Measurements from ENCODE around the gene TCF7L2.
"Not testable (repeated sequence)": the region's sequence is repeated elsewhere in the genome, so short reads cannot be mapped to it uniquely, and the experiment has no call there.

TCF7L2 gene

DNA sequence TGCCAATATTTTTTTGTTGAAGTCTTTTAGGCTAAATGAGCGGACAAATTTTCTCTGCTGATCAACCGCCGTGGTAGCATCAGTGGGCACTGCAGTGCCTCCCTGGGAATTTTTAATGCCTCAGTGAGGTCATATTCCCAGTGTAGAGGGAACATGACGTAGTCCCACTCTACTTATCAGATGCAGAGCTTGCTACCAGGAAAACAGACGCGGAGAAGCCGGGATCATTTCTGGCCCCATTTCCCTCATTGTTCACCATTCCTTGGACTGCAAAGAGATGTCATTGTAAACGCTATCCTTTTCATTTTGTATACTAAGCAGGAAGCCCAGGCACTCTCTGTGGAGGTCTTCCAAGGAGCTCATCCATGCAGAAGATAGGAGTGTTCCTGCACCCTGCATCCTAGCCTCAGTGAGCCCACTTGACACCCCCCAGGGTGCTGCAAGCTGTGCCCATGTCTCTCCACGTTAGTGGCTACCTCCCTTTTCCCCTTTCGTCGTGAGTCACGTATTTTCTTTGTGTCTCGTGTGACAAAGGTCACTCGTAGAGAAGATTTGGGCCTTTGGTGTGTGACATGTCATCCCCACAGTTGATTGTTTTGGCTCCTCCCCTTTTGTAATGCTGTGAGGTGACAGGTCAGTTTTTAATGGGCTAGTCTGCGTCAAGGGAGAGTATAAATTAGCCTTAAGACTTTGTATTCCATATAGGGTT is 145.5 kb downstream of the TCF7L2 start:
- ATAC-seq (replicated peaks) (no peak), DNase-seq (no peak)
- peaks cover 29 to 30% of the 10 kb centered on the region in 2 donors for H3K4me1 Mint-ChIP-seq (ENCODE audit: low read depth in 2 of 2)
- H3K27ac Mint-ChIP-seq: no peak overlapping the region
- no peaks in the 10 kb centered on the region for H3K9me3 Mint-ChIP-seq
- H3K4me3 Mint-ChIP-seq: peak overlapping the region in 1 of 2 donors; percentile 10
- peaks cover 11% of the 10 kb centered on the region for H3K36me3 Mint-ChIP-seq (ENCODE audit: insufficient read depth)
- no peaks in the 10 kb centered on the region for H3K27me3 Mint-ChIP-seq

DNA sequence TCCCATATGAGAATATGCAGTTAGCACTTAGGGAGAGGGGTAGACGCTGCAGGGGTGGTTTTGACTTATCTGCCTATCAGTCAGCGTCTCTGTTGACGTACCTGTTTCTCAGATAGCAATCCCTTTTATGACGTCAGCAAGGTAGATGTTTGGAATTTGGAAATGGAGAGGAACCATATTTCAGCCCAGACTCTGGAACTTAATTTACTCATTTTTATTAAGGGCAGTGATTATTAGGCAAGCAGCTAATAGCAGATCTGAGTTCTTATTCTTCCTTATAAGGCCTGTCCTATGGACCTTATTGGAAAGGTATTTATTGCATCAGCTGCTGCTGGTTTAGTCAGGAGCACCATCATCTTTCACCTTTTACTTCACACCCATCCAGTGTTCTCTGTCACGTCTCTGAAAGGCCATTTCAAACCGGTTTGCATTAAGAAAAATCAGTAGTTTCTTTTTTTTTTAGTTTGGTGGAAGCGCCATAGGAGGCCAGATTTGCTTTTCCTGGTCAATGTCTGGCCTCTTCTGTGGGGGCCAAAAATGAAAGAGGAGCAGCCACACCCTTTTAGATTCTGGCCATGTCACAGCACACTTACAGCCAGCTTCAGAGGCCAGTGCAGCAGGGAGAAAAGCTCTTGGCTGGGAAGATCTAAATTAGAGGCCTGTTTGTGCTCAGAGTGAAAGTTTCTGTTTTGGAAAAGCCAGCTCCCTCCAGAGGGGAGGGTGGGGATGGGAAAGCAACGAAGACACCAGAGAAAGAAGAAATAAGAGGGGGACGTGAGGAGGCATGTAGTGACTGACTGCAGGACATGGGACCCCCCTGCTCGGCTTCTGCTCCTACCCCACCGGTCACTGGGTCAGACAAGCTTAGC is 146.3 kb downstream of the TCF7L2 start:
- DNase-seq: no peak

DNA sequence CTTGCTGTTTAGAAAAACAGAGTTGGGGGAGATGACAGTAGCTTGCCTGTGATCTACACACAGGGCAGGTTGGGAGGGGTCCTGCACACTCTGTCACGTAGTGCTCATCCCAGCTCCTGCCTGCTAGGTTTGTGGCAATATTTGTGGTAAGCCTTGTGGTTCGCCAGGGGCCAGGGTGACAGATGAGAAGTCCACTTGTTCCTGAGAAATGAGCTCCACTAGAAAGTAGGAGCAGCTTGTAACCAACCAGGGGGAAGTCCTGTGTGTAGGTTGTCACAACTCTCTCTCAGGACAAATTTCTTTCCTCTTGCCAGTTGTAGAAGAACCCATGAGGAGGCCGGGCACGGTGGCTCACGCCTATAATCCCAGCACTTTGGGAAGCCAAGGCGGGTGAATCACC is 147.0 kb downstream of the TCF7L2 start:
- H3K27ac Mint-ChIP-seq: peak overlapping the region in 1 of 2 donors; percentile 28
- no peaks in the 10 kb centered on the region for H3K9me3 Mint-ChIP-seq
- H3K4me1 Mint-ChIP-seq (ENCODE audit: low read depth in 2 of 2): peaks cover 29 to 30% of the 10 kb centered on the region in 2 donors
- ATAC-seq (replicated peaks) (no peak), DNase-seq (no peak)
- H3K27me3 Mint-ChIP-seq: no peaks in the 10 kb centered on the region
- no peak overlapping the region for H3K4me3 Mint-ChIP-seq
- H3K36me3 Mint-ChIP-seq (ENCODE audit: insufficient read depth): peaks cover 11% of the 10 kb centered on the region

More for the DNA sequence above, 146.3 kb downstream of the TCF7L2 start:
- Mint-ChIP-seq H3K27ac (peak overlapping the region in 1 of 2 donors; percentile 28), H3K4me3 (peak overlapping the region in 1 of 2 donors; percentile 10), H3K4me1 (ENCODE audit: low read depth in 2 of 2) (peaks cover 29 to 30% of the 10 kb centered on the region in 2 donors), H3K27me3 (no peaks in the 10 kb centered on the region), H3K36me3 (ENCODE audit: insufficient read depth) (peaks cover 11% of the 10 kb centered on the region), H3K9me3 (no peaks in the 10 kb centered on the region)
- ATAC-seq (replicated peaks): no peak

DNA sequence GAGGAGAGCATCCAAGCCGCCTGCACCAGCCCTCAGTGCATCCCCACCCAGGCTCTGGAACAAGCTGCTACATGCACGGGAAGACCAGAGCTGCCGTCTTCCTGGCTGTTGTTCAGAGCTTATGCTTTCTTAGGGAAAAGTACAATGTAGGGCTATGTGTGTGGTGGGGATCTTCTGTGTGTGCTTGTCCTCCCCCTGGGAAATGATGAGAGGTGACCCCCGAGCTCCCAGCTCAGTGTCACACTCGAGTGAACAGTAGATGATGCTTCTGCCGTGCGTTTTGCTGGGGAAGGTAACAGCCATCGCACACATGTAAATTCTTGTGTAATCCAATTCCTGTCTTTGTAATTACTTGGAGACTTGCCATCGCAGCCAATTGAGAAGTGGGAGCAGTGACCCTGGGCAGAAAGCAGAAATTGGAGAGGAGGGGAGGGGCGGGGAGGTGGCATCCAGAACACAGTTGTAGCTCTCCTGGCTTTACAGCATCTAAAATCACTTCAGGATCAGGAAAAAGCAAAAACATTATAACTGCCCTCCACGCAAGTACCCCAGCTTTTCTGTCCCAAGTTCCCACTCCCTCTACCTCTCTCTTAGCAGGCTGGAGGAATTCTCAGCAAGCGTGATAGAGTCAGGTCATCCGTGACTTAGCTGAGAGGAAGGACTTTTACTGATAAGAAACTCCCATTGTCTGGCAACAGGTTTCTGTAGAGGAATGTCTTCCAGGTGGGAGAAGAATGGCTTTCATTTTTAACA is 149.6 kb downstream of the TCF7L2 start:
- H3K4me3 Mint-ChIP-seq: no peak overlapping the region
- no peaks in the 10 kb centered on the region for H3K9me3 Mint-ChIP-seq
- ATAC-seq (replicated peaks) (no peak), DNase-seq (no peak)
- peaks cover 13 to 16% of the 10 kb centered on the region in 2 donors for H3K4me1 Mint-ChIP-seq (ENCODE audit: low read depth in 2 of 2)
- no peaks in the 10 kb centered on the region for H3K27me3 Mint-ChIP-seq
- peaks cover 9% of the 10 kb centered on the region for H3K36me3 Mint-ChIP-seq (ENCODE audit: insufficient read depth)
- no peak overlapping the region for H3K27ac Mint-ChIP-seq

DNA sequence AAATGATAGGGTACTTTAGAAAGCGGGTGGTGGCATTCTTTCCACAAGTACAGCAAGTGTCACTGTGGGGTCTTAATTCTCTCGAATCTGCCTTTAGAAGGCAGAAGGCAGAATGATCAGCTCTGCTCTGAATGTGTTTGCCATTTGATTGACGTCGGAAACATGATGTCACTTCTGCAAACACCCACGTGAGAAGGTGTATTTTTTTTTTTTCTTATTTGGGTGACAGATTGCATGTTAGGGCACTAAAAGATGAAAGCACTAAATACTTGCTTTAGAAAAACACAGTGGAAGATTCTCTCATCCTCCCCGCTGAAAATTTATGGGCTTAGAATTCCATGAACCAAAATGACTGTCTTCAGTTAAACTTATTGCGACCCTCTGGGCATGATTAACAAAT is 150.2 kb downstream of the TCF7L2 start:
- no peaks in the 10 kb centered on the region for H3K27me3 Mint-ChIP-seq
- H3K4me1 Mint-ChIP-seq (ENCODE audit: low read depth in 2 of 2): peaks cover 9 to 13% of the 10 kb centered on the region in 2 donors
- DNase-seq (no peak), ATAC-seq (replicated peaks) (no peak)
- no peaks in the 10 kb centered on the region for H3K9me3 Mint-ChIP-seq
- H3K36me3 Mint-ChIP-seq (ENCODE audit: insufficient read depth): peaks cover 9% of the 10 kb centered on the region
- no peak overlapping the region for H3K27ac Mint-ChIP-seq
- no peak overlapping the region for H3K4me3 Mint-ChIP-seq

DNA sequence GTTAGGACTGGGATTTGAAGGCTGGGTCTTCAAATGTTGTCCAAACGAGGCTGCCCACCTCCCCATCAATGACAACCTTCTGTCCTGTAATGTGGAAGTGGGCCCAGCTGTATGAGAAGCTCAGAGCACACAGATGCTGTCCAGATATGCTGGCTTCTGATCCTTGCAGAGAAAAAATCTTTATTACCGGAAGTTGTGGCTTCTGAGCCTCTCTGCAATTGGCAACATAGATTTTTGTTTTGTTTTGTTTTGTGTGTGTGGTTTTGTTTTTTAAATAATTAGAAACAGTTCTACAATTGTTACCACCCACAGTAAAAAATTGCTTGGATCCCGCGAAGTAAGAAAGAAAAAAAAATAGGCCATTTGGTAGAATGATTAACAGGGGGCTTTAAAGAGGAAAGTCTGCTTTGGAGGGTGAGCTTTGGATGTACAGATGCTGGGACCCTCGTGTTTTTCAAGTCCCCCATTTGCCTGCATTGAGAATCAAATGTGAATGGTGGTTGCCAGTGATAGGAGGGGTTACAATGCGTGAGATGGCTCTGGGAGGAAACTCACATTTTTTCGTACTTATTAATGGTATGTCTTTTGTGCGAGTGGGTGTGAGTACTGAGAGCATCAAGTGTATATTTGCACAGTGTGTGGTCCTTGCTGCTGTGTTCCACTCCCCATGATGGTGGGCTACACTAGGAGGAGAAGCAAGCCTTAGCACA is 153.2 kb downstream of the TCF7L2 start:
- Mint-ChIP-seq H3K9me3 (no peaks in the 10 kb centered on the region), H3K27me3 (no peaks in the 10 kb centered on the region), H3K4me3 (peak overlapping the region; percentile 14 to 61), H3K36me3 (ENCODE audit: insufficient read depth) (peaks cover 5% of the 10 kb centered on the region), H3K4me1 (ENCODE audit: low read depth in 2 of 2) (peaks cover 2 to 13% of the 10 kb centered on the region in 2 donors), H3K27ac (peak overlapping the region; percentile 22 to 84)
- DNase-seq (no peak), ATAC-seq (replicated peaks) (peak; percentile 64)

DNA sequence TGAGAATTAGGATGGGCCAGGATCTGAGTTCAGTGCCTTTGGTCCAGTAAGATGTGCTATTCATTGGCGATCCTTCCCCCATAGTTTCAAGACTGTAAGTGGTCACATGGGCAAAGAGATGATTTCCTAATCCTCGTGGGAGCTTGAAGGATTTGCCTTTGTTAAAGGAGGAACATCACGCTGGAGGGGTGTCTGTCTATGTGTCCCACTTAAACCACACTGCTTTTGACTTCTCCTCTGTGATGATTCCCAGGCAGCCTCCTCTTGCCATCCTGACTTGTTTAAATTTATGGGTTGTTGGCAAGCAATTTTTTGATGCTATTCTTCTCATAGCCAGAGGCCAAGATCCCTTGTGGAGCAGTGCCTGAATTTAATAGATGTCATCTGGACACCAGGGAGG is 154.0 kb downstream of the TCF7L2 start:
- Mint-ChIP-seq H3K4me1 (ENCODE audit: low read depth in 2 of 2) (peaks cover 5 to 15% of the 10 kb centered on the region in 2 donors), H3K36me3 (ENCODE audit: insufficient read depth) (peaks cover 5% of the 10 kb centered on the region), H3K27ac (no peak overlapping the region), H3K27me3 (no peaks in the 10 kb centered on the region), H3K9me3 (no peaks in the 10 kb centered on the region), H3K4me3 (no peak overlapping the region)
- DNase-seq (no peak), ATAC-seq (replicated peaks) (no peak)

DNA sequence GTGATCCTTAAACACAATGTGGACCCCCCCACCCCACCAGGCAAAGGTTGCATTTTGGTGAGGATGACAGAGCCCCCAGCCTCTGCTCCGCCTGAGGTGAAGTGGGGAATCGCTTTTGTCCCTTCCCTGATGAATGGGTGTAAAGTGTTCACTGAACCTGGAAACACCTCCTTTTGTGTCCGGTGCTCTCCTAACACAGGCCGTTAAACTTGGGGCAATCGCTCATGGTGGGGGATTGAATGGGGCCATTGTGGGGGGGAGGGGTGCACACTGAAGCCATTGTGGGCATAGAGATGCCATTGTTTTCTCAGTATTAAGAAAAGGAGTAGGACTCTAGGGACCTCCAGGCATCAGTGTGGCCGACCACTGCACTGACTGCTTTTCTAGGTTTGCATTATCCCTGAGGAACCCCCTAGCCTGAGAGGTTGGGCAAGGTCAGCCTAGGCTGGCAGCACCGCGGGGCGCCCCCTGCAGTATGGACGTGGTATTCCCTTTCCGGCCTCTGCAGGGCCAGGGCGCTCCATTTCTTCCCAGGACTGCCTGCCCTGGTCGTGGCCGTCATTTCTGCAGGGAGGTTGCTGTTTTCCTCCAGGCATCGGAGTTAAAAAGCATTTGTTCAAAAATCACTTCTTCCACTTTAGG is 158.3 kb downstream of the TCF7L2 start:
- Mint-ChIP-seq H3K27me3 (peaks cover 0 to 6% of the 10 kb centered on the region in 2 donors), H3K4me1 (ENCODE audit: low read depth in 2 of 2) (peaks cover 5 to 12% of the 10 kb centered on the region in 2 donors), H3K27ac (no peak overlapping the region), H3K9me3 (no peaks in the 10 kb centered on the region), H3K4me3 (no peak overlapping the region), H3K36me3 (ENCODE audit: insufficient read depth) (no peaks in the 10 kb centered on the region)
- DNase-seq: peak; percentile 16 to 21 (median 19)
- no peak for ATAC-seq (replicated peaks)

DNA sequence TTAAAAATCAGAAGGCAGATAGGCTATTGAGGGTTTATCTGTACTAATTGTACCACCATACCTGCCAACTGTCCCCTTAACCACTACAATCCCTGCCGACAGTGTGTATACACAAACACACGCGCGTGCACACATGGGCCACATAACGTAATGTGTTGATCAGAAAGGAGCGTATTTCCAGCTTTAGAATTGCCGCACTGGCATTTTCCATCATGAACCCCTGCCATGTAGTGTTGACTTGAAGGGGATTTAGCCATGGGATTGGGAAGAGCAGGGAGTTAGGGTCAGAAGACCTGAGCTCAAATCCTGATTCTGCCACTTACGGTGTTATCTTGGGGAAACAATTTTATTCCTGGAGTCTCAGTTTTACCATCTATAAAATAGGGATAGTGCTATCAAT is 158.9 kb downstream of the TCF7L2 start:
- no peak for DNase-seq
- Mint-ChIP-seq H3K4me1 (ENCODE audit: low read depth in 2 of 2) (peaks cover 5 to 9% of the 10 kb centered on the region in 2 donors), H3K27ac (no peak overlapping the region), H3K9me3 (no peaks in the 10 kb centered on the region), H3K36me3 (ENCODE audit: insufficient read depth) (no peaks in the 10 kb centered on the region), H3K27me3 (peaks cover 0 to 6% of the 10 kb centered on the region in 2 donors), H3K4me3 (no peak overlapping the region)
- ATAC-seq (replicated peaks): no peak

DNA sequence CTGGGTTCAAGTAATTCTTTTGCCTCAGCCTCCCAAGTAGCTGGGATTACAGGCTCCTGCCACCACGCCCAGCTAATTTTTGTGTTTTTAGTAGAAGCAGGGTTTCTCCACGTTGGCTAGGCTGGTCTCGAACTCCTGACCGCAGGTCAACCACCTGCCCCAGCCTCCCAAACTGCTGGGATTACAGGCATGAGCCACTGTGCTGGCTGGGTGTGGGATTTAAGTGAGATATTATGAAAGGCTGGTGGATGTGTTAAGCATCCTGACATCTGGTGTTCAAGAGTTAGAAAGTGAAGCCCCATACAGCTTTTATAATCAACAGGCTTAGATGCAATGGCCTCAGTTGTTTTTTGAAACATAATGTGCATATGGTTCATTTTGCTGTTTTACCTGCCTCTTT is 159.4 kb downstream of the TCF7L2 start:
- not testable (repeated sequence) for H3K36me3 Mint-ChIP-seq (ENCODE audit: insufficient read depth); H3K9me3 Mint-ChIP-seq; H3K4me3 Mint-ChIP-seq; H3K27ac Mint-ChIP-seq; H3K4me1 Mint-ChIP-seq (ENCODE audit: low read depth in 2 of 2); ATAC-seq (replicated peaks); DNase-seq; H3K27me3 Mint-ChIP-seq

DNA sequence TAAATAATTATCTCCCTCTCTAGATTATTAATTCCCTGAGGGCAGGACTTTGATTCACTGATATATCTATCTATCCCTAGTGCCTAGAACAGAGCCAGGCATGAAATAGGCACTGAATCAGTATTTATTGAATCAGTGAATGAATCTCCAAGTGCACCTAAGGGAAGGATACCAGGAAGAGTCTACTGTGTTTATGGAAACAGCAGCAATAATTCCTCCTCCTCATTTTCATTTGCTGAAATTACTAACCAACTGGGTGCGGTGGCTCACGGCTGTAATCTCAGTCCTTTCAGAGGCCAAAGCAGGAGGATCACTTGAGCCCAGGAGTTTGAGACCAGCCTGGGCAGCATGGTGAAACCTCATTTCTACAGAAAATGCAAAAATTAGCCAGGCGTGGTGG is 161.2 kb downstream of the TCF7L2 start:
- Mint-ChIP-seq H3K4me1 (ENCODE audit: low read depth in 2 of 2) (peaks cover 3 to 5% of the 10 kb centered on the region in 2 donors), H3K4me3 (no peak overlapping the region), H3K27ac (no peak overlapping the region), H3K36me3 (ENCODE audit: insufficient read depth) (no peaks in the 10 kb centered on the region), H3K27me3 (peaks cover 0 to 6% of the 10 kb centered on the region in 2 donors), H3K9me3 (no peaks in the 10 kb centered on the region)
- DNase-seq (no peak), ATAC-seq (replicated peaks) (no peak)

DNA sequence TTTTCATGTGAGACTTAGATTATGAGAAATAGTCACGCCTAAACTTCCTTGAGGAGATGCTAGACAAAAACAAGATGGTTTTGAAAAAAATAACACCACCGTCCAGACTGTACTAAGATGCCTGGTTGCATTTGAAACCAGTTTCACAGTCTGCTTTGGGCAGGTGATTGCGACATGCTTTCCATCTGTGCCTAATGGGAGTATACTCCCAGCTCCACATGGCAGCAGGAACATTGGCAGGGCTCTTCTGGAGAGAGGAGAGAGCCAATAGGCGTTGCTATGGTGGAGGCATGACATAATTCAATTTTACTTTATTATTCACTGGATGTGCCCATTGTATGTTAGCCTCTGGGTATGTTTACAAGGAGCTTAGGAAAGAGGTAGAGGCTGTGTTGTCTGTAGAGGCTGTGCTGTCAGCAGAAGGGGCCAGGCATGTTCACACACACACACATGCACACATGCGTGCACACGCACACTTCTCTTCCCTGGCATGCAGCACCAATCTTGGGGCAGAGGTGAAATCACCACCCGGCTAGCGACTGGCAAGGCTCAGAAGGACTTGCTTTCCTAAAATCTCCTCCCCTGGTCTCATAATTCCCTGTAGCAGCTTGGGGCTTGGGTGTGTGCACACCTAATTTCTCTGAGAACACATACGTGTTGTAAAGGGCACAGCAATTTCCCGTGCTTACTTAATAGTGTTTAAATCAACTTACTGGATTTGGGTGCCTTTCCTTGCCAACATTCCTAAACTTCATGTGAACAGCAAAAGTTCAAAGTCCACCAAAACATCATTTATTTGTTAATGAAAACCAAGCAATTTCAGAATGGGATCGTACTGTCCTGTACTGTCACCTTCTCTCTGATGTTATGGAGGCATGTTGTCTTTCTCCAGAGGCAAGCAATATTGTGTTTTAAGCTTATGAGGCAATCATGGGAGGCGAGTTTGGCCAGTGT is 162.1 kb downstream of the TCF7L2 start:
- Mint-ChIP-seq H3K36me3 (ENCODE audit: insufficient read depth) (no peaks in the 10 kb centered on the region), H3K4me1 (ENCODE audit: low read depth in 2 of 2) (peaks cover 3 to 5% of the 10 kb centered on the region in 2 donors), H3K9me3 (no peaks in the 10 kb centered on the region), H3K27me3 (peaks cover 0 to 6% of the 10 kb centered on the region in 2 donors), H3K4me3 (no peak overlapping the region), H3K27ac (no peak overlapping the region)
- ATAC-seq (replicated peaks) (no peak), DNase-seq (no peak)

Measured in effector memory CD8-positive, alpha-beta T cell (primary cell).